CD4-positive, alpha-beta T cell treated with Interleukin-4 for 4 hours (primary cell): ENCODE data around the gene MID1IP1.

Experiments used
- DNase-seq: peaks from one replicate; pipeline ENCODE4 v3.0.0-alpha.2; 2020

Gene MID1IP1

GRCh38 chrX:38800981-38801845 is at the start of gene MID1IP1:
Gene MID1IP1, plus strand, starts transcription at chrX:38801459. Its CDS starts 3,488 bp downstream, at chrX:38804947.
- peak; percentile 72 for DNase-seq

- peak; percentile 33 for DNase-seq
Observed at GRCh38 chrX:38754102-38754790, 47.0 kb upstream of the MID1IP1 start.

- no peak for DNase-seq
Observed at GRCh38 chrX:38754818-38755718, 46.2 kb upstream of the MID1IP1 start.

GRCh38 chrX:38760883-38761282 is 40.4 kb upstream of the MID1IP1 start:
- DNase-seq, result no peak

- DNase-seq, result peak; percentile 12
Observed at GRCh38 chrX:38768079-38768478, 33.2 kb upstream of the MID1IP1 start.

GRCh38 chrX:38770152-38770551 is 31.1 kb upstream of the MID1IP1 start:
- no peak for DNase-seq

- no peak for DNase-seq
Observed at GRCh38 chrX:38774249-38774648, 27.0 kb upstream of the MID1IP1 start.

- no peak for DNase-seq
Observed at GRCh38 chrX:38796946-38797345, 4.3 kb upstream of the MID1IP1 start.

- no peak for DNase-seq
Observed at GRCh38 chrX:38798956-38799355, 2.3 kb upstream of the MID1IP1 start.

- DNase-seq, result peak; percentile 25
Observed at GRCh38 chrX:38799995-38800580, 1.2 kb upstream of the MID1IP1 start.

GRCh38 chrX:38803243-38803587 is 2.0 kb downstream of the MID1IP1 start:
- no peak for DNase-seq

- peak; percentile 63 for DNase-seq
Observed at GRCh38 chrX:38803588-38804431, 2.6 kb downstream of the MID1IP1 start.

GRCh38 chrX:38804432-38804681 is 3.1 kb downstream of the MID1IP1 start:
- no peak for DNase-seq

- DNase-seq, result no peak
Observed at GRCh38 chrX:38804682-38805431, 3.6 kb downstream of the MID1IP1 start.

GRCh38 chrX:38805432-38806389 is 4.5 kb downstream of the MID1IP1 start:
- DNase-seq, result peak; percentile 76

GRCh38 chrX:38806875-38807621 is 5.8 kb downstream of the MID1IP1 start:
- DNase-seq, result no peak

GRCh38 chrX:38807873-38808272 is 6.6 kb downstream of the MID1IP1 start:
- no peak for DNase-seq

- peak; percentile 35 for DNase-seq
Observed at GRCh38 chrX:38811515-38812243, 10.4 kb downstream of the MID1IP1 start.

- peak; percentile 54 for DNase-seq
Observed at GRCh38 chrX:38816155-38816554, 14.9 kb downstream of the MID1IP1 start.
